Heart right ventricle (tissue), 16 donors: ENCODE measurements around the gene FREY1. TPM values are rescaled to one million over a fixed set of nuclear protein-coding genes. Genes with fewer than 3 reads are reported as not detected.
A peak's percentile ranks its signal among the peaks of the same experiment; 100 is the strongest.

Source experiments
- ATAC-seq, 8 donors: fragments of 200-7000 bp; cut with Tn5 transposase; one replicate each; pipeline ENCODE4 v1.9.1; 2020; ENCODE audit warnings: mild to moderate bottlenecking in 8 of 8, moderate library complexity in 8 of 8, moderate number of reproducible peaks in 1 of 8
- DNase-seq, 2 donors: peaks; one replicate each; pipeline ENCODE4 v3.0.0-alpha.2; 2020
- H3K27ac ChIP-seq, 10 donors: fragments of 200-600 bp; sonication (generic) in 2 of 10; one replicate each; pipeline versions ENCODE4 v1.5.0 to v1.8.0; 2020 to 2022; ENCODE audit warnings: mild to moderate bottlenecking in 3 of 10
- H3K27me3 ChIP-seq, 7 donors: fragments of 200-600 bp; one replicate each; pipeline ENCODE4 v1.8.0; 2021 to 2022; ENCODE audit warnings: mild to moderate bottlenecking in 2 of 7
- H3K36me3 ChIP-seq, 9 donors: fragments of 200-600 bp; sonication (generic) in 1 of 9; one replicate each; pipeline versions ENCODE4 v1.5.0 to v1.8.0; 2020 to 2022; ENCODE audit warnings: mild to moderate bottlenecking in 2 of 9
- H3K4me1 ChIP-seq, 9 donors: fragments of 200-600 bp; sonication (generic) in 1 of 9; one replicate each; pipeline versions ENCODE4 v1.5.0 to v1.8.0; 2020 to 2022; ENCODE audit warnings: mild to moderate bottlenecking in 4 of 9
- H3K4me3 ChIP-seq, 10 donors: fragments of 200-600 bp; sonication (generic) in 2 of 10; one replicate each; pipeline versions ENCODE4 v1.5.0 to v1.8.0; 2020 to 2022; ENCODE audit warnings: mild to moderate bottlenecking in 7 of 10, moderate library complexity in 2 of 10
- H3K9me3 ChIP-seq, 11 donors: fragments of 200-600 bp in 10 of 11; sonication (generic) in 2 of 11; one replicate each; pipeline versions ENCODE4 v1.5.0 to v1.8.0; 2013 to 2022; ENCODE audit warnings: mild to moderate bottlenecking in 2 of 11, control low read depth in 1 of 11, moderate library complexity in 1 of 11
- WGBS, 2 donors: extraction: QIAGEN DNeasy Blood & Tissue Kit; methylation state at CpG; one replicate each; pipeline ENCODE4 v1.1.7; 2013; ENCODE audit warnings: inconsistent platforms in 1 of 2; 5-methylcytosine and 5-hydroxymethylcytosine counted together
- intact Hi-C, 10 donors: fragments of 100-400 bp; cut with DNase I; formaldehyde crosslinking; loops; one replicate each; pipeline versions ENCODE4 v1.11.1 to v1.14.2; 2022
- polyA plus RNA-seq, 2 donors: library from polyadenylated mRNA; stranded (reverse); fragments of 200-250 nt; gene quantifications; one replicate each; pipeline ENCODE4 v1.2.3, GENCODE V29; 2013
- total RNA-seq, 10 donors: library from RNA; stranded (reverse); fragmentation: NEBNext Ultra II Directional in 3 of 10; extraction: Animal tissue kit (Norgen Biotek cat#: 25700) in 3 of 10; gene quantifications; one replicate each; pipeline versions ENCODE4 v1.2.1 to v1.2.4, GENCODE V29; 2021 to 2023
- TF ChIP-seq, protein P1 (sequence below), 9 donors: fragments of 200-600 bp; sonication (generic) in 2 of 9; IDR thresholded peaks; one replicate each; pipeline versions ENCODE4 v1.5.0 to v1.8.0; 2021 to 2022; ENCODE audit warnings: antibody characterized with exemption in 9 of 9, mild to moderate bottlenecking in 5 of 9, moderate library complexity in 1 of 9
- donor health status: Arrhythmogenic right ventricular cardiomyopathy.
- donor health status: ischemic (EF 13 %, LVEDD 7.1; RV severe dilation, severe dysfunction).
- donor health status: healthy with polysubstance abuse.
- donor health status: DM: no; HTN: yes; CAD: no.
- donor health status: DM: no; HTN: no; CAD: no.
- donor health status: ischemic (EF 25% LVEDD 6.9; RV normal size, moderate dysfunction).
- donor health status: ischemic (EF 25% LVEDD 5.7; RV mildly dilated, moderate dysfunction).
- donor health status: healthy.
- donor health status: DM: yes; HTN: yes; CAD: no.
- donor health status: Ischemic cardiomyopathy.
- donor health status: ischemic (EF 35%, LVEDD 5.7; RV mildly dilated, moderate dysfunction).
- donor health status: nonischemic (EF 11% LVEDD 7.7; RV severe dilation, severe dysfunction).
- donor health status: DM: yes; HTN: yes; CAD: no.
- donor health status: PGD.
- donor health status: ischemic (EF 29% LVEDD 5.4; RV normal size, mild dysfunction).
- donor health status: nonischemic (EF 23%, LVEDD 6.1; RV moderate dilation, normal function).

The FREY1 gene
- total and polyA plus RNA-seq, 12 donors: 0.22 to 0.59 (median 0.39) TPM; not detected in 7

DNA sequence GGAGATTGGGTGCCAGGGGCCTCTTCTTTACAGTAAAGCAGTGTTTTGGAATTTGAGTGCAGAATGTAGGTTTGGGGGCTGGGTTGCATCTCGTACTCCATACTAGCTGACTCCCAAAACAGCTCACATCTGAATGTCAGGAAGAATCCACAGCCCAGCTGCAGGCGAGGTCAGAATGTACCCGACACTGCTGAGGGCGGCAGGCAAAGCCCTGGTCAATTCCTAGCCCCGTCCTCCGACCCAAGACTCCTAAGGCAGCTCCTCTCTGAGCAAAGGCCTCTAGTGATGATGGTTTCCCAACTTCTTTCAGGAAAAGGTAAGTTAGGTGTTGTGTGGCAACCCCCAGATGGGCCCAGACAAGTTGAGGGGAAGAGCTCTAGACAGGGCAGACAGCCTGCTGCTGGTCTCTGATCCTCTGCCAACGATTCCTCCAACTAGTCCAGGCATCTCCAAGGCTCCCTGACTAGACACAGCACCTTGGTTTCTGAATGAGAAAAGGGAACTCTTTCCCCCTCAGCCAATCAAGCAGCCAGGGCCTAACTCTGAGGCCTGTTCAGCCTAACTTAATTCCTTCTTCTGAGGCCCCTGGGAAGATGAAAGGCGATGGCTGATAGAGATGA, 24.0 kb upstream of the FREY1 start:
- H3K4me1 ChIP-seq: peaks cover 0 to 24% (median 13%) of the 10 kb centered on the region in 9 donors
- H3K27me3 ChIP-seq: no peaks in the 10 kb centered on the region
- DNase-seq (no peak), ATAC-seq (peak in 2 of 8 donors; percentile 23 to 28)
- peaks cover 0 to 53% (median 23%) of the 10 kb centered on the region in 9 donors for H3K36me3 ChIP-seq
- H3K27ac ChIP-seq: peak overlapping the region in 5 of 10 donors; percentile 10 to 63 (median 29)
- 82 to 86% methylated on average over 8 of the region's 8 CpGs for WGBS, 2 donors
- H3K9me3 ChIP-seq: no peaks in the 10 kb centered on the region
- TF ChIP-seq, protein P1, sequence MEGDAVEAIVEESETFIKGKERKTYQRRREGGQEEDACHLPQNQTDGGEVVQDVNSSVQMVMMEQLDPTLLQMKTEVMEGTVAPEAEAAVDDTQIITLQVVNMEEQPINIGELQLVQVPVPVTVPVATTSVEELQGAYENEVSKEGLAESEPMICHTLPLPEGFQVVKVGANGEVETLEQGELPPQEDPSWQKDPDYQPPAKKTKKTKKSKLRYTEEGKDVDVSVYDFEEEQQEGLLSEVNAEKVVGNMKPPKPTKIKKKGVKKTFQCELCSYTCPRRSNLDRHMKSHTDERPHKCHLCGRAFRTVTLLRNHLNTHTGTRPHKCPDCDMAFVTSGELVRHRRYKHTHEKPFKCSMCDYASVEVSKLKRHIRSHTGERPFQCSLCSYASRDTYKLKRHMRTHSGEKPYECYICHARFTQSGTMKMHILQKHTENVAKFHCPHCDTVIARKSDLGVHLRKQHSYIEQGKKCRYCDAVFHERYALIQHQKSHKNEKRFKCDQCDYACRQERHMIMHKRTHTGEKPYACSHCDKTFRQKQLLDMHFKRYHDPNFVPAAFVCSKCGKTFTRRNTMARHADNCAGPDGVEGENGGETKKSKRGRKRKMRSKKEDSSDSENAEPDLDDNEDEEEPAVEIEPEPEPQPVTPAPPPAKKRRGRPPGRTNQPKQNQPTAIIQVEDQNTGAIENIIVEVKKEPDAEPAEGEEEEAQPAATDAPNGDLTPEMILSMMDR (IDR thresholded peaks at IDR 0.05): no peak
- no peak overlapping the region for H3K4me3 ChIP-seq
- intact Hi-C loops: no loop called here

DNA sequence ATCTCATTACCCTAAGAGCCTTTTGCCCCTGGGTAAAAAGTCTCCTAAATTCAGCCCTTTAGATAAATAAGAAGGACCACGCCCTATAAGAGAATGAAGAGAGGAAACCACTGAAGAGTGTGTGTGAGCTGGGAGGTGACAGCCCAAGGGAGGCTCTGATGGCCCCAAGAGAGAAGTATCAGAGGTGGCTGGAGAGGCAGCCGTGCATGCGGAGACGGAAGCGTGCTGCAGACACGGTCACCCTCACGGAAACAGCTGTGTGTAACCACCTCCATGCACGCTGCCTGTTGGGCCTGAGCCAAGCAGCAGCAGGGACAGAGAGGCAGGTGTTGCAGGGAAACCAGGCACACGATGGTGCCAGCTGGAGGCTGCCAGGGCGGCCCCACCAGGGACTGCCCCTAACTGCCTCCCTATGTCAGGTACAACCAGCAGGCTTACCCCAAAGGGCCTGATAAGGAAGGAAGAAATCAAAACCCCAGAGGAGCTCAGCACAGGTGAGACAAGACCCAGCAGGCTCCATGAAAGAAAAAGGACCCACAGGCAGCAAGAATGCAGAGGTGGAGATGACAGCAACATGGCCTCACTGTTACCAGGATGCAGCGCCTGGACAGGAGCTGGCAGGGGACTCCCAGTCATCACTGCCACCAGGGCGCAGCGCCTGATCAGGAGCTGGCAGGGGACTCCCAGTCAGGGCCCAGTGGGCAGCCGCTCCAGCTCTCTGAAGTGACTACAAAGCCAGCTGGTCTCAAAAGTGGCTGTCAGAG, 23.1 kb upstream of the FREY1 start:
- TF ChIP-seq, protein P1 (IDR thresholded peaks at IDR 0.05): peak in 2 of 9 donors; percentile 8 to 16
- peak overlapping the region in 5 of 10 donors; percentile 10 to 63 (median 29) for H3K27ac ChIP-seq
- ATAC-seq (peak; percentile 40 to 89 (median 78)), DNase-seq (peak; percentile 48 to 58)
- H3K4me3 ChIP-seq: no peak overlapping the region
- no peaks in the 10 kb centered on the region for H3K9me3 ChIP-seq
- peaks cover 0 to 44% (median 16%) of the 10 kb centered on the region in 9 donors for H3K36me3 ChIP-seq
- intact Hi-C loops: no loop called here
- peaks cover 0 to 5% (median 0%) of the 10 kb centered on the region in 7 donors for H3K27me3 ChIP-seq
- WGBS, 2 donors: 63 to 65% methylated on average over 14 of the region's 14 CpGs
- H3K4me1 ChIP-seq: peaks cover 0 to 24% (median 13%) of the 10 kb centered on the region in 9 donors

DNA sequence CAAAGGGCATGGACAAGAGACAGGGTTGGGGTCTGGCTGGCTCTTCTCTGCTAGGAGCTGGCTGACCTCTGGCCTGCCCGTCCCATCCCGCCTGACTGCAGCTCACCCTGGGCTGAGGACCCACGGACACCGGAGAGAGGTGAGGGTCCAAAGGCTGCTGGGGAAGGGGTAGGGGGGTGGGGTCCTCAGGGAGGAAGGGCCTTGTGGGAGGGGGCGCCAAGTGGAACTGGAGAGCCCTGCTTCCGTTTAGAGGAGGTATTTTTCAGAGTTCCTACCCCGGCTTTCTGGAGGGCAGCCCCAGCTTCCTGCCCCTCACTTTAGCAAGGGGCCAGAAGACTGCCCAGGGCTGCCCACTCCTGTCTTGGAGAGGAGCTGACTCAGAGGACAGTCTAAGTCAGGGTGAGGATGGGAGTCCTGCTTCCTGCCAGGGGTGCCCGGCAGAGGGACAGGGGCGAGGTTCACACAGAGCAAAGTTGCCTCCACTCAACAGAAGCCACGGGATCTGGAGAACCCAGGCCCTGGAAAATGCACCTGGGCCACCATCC, 22.5 kb upstream of the FREY1 start:
- DNase-seq (no peak), ATAC-seq (no peak)
- Histone ChIP-seq H3K36me3 (peaks cover 0 to 38% (median 11%) of the 10 kb centered on the region in 9 donors), H3K4me3 (no peak overlapping the region), H3K4me1 (peaks cover 0 to 24% (median 13%) of the 10 kb centered on the region in 9 donors), H3K27me3 (peaks cover 0 to 8% (median 4%) of the 10 kb centered on the region in 7 donors), H3K27ac (peak overlapping the region in 1 of 10 donors; percentile 63), H3K9me3 (no peaks in the 10 kb centered on the region)
- intact Hi-C loops: no loop called here
- 78 to 82% methylated on average over 10 of the region's 10 CpGs for WGBS, 2 donors
- TF ChIP-seq, protein P1 (IDR thresholded peaks at IDR 0.05): no peak

DNA sequence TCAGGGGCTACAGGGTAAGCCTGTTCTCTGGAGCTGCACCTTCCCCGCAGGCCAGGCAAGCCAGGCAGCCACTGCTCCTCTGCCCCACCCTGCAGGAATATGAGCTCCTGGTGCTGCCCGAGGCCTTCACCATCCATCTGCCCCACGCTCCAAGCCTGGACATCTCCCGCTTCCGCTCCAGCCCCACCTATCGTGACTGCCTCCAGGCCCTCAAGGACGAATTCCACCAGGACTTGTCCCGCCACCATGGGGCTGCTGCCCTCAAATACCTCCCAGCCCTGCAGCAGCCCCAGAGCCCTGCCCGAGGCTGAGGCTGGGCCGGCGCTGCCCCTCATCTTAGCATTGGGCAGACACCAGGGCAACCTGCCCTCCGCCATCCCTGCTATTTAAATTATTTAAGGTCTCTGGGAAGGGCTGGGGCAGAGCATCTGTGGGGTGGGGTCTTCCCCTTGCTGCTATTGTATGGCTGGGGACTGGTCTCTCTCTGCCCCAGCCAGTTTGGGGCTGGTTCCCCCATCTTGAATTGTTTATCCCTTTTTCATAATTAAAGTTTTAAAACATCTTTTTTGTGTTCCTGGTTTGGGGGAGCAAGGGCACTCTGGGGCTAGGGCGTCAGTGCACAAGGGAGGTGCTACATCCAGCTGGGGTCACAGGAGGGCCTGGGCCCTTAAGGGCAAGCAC, 21.6 kb upstream of the FREY1 start:
- 77 to 79% methylated on average over 13 of the region's 13 CpGs for WGBS, 2 donors
- DNase-seq (no peak), ATAC-seq (no peak)
- H3K27ac ChIP-seq: no peak overlapping the region
- peaks cover 0 to 29% (median 2%) of the 10 kb centered on the region in 9 donors for H3K36me3 ChIP-seq
- no peak overlapping the region for H3K4me3 ChIP-seq
- peaks cover 0 to 15% (median 8%) of the 10 kb centered on the region in 7 donors for H3K27me3 ChIP-seq
- no peaks in the 10 kb centered on the region for H3K9me3 ChIP-seq
- TF ChIP-seq, protein P1 (IDR thresholded peaks at IDR 0.05): no peak
- intact Hi-C loops: no loop called here
- peaks cover 0 to 24% (median 13%) of the 10 kb centered on the region in 9 donors for H3K4me1 ChIP-seq
